Hepatic stellate cell (primary cell): ENCODE measurements around the gene HOXC13.

Experiments
- DNase-seq: peaks from one replicate; pipeline ENCODE4 v3.0.0; 2011; ENCODE audit warnings: low spot score

Gene HOXC13

DNA sequence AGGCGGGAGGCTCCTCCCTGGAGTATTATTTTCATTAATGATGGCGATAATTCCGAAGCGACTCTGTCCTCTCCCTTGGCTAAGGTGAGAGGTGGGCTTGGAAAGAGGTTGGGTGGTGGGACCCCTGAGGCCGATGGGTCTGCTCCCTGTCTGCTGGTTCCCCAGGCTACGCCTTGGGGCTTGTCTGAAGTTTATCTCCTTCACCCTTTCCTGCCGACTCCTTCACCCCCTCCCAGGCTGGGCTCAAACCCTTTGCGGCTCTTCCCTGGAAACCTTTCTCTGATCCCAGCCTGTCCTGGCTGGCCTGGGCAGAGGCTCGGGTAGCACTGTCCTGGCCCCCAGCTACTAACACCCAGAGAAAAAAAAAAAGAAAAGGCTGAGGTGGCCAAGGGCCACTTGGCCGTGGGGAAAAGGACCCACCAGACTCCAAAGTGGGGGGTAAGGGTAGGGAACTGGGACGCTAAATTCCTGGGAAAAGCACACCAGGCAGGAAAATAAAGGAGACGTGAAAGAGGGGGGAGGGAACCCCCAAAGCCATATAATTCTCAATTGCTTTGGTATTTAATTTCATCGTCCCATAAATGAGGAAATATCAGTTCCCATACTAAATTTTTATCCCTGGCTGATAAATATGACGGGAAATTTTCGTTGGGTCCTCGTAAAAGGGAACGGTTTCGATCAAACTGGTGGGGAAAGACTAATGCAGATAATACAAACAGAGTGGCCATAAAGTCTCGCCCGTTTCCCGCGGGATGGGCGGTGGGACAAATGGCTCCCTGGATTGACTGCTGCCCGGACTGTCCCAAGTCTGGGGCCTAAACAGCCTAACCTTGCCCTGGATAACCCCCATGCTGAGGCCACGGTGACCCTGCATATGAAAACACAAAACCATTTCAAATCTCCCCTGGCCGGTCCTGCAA lies 44.3 kb downstream of the HOXC13 start:
- DNase-seq, result no peak

DNA sequence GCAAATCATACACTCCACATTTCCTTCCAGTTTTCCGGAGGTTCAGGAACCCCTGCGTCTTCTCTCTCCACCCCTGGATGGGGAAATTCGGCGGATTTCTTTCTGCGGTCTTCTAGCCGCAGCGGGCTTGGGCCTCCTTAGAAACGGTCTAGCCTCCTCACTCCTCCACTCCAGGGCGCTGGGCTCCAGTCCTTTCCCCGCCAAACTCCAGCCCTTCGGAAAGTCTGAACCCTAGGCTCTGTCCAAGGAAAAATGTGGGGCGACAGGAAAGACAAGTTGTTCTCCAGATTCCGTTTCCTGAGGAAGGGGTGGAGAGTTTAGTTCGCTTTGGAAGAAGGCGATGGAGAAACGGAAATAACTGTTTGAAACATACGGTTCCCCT lies 44.9 kb downstream of the HOXC13 start:
- DNase-seq, result no peak

- DNase-seq, result no peak
Observed at GRCh38 chr12:53983950-53984572, 45.4 kb downstream of the HOXC13 start.

- DNase-seq, result peak; percentile 68
Observed at GRCh38 chr12:53984901-53985691, 46.5 kb downstream of the HOXC13 start, which contains the start of gene HOXC10. TSS of gene HOXC10 (plus strand) at chr12:53985146. CDS start at chr12:53985260, 114 bp downstream.

GRCh38 chr12:53985692-53985993 lies 47.0 kb downstream of the HOXC13 start:
- no peak for DNase-seq

- no peak for DNase-seq
Observed at GRCh38 chr12:53985994-53986685, 47.5 kb downstream of the HOXC13 start.

DNA sequence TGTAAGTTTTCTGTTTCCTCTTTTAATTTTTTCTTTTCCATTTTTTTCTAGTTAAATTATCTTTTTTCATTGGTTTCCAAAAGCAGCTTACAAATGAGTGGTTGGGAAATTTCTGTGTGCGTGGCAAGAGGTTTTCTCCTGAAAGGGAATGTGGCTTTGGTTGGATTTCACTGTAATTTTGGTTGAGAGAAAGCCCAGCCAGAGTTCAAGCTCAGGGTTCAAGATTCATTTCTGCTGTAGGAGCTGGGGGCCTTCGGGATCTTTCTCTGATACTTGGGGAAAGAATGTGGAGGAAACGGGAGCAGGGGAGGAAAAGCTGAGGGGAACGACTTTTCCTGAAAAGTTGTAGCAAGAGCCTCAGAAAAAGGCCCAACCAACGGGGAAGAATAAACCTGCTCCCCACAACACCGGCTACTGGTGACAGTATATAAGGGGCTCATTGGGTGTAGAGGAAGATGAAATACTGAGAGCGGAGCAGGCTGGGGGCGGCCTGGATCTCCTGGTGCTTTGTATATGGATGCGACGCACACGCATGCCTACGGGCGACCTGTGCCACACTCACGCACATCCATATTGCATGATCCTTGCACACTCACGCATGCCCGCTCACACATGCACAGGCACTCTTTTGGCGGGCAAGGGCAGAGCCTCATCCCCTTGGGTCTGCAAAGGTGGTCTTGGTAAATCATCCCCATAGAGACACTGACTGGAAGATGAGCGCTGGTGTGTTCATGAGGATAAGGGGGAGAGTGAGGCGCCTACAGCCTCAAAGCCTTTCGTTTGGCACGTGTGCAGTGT lies 48.3 kb downstream of the HOXC13 start:
- DNase-seq, result no peak

GRCh38 chr12:53987787-53988230 lies 49.2 kb downstream of the HOXC13 start:
- no peak for DNase-seq

DNA sequence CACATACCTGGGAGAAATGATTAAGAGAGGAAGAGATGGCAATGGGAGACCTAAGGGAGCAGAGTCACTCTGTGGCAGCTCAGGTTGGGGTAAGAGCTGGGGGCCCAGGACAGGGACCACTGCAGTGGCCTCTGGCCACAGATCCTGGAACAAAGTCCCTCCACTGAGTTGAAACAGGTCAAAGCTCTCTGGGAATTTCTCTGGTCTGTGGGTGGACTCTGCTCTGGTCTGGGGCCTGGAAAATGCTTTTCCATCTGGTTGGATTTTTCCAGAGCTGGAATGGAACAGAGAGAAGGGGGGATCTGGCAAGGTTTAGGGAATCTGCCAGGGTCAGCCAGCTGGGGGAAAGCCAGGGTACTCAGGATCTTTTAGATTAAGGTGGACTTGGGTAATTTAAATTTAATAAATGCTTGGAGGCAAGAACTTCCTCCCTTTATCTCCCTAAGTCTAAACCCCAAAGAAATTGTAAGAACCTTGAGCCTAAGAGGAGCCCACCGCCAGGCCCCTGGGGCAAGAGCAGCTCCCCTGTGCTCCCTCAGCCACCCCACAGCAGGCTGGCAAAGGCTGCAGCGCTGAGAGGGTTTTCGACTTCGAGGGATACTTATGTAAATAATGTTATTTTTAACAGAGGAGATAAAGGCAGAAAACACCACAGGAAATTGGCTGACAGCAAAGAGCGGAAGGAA lies 50.1 kb downstream of the HOXC13 start:
- DNase-seq, result no peak

DNA sequence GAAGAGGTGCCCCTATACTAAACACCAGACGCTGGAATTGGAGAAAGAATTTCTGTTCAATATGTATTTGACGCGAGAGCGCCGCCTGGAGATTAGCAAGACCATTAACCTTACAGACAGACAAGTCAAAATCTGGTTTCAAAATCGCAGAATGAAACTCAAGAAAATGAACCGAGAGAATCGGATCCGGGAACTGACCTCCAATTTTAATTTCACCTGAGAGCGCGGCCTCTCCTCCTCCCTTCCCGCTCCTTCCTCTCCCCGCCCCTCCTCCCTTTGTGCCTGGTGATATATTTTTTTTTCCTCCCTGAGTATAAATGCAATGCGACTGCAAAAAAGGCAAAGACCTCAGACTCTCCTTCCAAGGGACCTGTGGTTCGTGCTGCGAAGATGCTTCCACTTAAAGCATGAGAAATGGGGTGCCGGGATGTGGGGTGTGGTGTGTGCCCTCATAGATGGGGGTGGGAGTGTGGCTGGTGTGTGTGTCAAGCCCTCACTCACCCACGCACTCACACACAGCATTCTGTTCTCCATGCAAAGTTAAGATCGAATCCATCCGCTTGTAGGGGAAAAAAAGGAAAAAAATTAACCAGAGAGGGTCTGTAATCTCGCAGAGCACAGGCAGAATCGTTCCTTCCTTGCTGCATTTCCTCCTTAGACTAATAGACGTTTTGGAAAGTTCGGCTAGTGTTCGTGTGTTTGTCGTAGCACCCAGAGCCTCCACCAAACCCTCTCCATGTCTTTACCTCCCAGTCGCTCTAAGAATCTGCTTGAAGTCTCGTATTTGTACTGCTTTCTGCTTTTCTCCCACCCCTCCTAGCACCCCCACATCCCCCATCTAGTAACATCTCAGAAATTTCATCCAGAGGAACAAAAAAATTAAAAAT lies 50.8 kb downstream of the HOXC13 start:
- no peak for DNase-seq

GRCh38 chr12:53990311-53991076 lies 51.9 kb downstream of the HOXC13 start:
- DNase-seq, result no peak

GRCh38 chr12:53991077-53991460 lies 52.4 kb downstream of the HOXC13 start:
- DNase-seq, result no peak

GRCh38 chr12:53992377-53992889 lies 53.8 kb downstream of the HOXC13 start:
- DNase-seq, result no peak

DNA sequence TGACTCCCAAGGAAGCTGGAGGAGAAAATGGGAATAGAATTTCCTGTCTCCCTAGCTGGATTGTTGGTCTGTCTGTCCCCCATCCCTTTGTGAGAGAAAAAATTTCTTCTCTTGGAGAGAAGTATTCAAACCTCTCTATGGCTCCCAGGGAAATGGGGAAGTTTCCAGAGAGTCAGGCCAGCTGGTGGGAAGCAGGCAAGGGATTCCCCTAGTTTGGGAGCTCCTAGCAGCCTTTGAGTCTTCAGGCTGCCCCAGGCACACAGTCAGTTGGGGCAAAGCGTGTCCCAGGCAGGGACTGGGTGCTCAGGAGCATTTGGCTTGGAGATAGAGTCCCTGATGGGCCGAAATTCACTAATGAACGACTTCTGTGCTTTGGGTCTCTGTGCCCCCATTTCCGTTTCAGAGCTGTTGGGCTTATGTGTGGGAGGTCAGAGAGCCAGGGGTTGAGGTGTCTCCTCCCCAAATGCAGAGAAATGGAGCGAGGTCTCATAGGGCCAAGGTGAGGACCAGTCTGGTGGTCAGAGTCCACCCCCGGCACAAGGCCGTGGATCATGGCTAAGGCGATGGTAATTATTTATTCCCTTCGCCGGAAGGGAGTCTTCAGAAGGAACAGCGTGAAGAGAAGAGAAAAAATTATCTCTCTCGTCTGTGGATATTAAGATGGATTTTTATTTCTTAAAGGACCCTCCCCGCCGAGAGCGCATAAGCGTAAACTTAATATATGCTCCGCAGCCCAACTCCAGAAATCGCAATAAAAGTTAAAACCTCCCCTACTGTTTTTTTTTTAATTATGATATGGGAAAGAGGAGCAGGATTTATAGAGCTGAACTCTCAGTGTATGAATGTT lies 54.8 kb downstream of the HOXC13 start:
- no peak for DNase-seq

GRCh38 chr12:53994009-53994263 lies 55.3 kb downstream of the HOXC13 start:
- DNase-seq, result no peak

DNA sequence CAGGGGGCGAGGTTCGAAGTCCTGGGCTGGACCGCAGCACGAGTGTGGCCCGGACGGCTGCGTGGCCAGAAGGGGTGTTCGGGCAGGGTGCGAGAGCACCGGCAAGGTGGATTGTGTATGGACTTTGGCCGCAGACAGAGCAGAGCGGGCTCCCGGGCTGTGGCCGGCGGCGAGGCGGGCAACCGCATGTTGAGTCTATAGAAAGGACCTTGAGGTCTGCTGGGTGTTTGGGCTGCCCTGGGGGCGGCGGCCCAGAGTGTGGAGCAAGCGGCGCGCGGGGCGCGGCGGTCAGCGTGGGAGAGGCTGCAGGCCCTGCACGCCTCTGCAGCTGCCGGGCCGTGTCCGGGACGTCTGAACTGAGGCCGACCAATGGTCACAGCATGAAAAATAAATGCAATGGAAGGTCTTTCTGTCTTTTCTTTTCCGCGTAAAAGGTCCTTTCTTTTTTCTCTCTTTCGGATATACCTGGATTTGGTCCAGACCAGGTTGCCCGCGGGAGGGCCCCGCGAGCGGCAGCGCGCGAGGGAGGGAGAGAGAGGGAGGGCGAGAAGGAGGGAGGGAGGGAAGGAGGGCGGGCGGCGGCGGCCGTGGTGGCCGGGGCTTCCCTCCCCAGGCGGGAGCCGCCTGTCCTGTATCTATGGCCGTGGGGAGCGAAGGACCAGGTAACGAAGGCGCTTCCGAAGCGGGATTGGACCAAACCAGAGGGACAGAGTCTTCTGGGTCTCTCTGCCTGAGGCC lies 55.8 kb downstream of the HOXC13 start:
- no peak for DNase-seq

- DNase-seq, result no peak
Observed at GRCh38 chr12:53995002-53995377, 56.4 kb downstream of the HOXC13 start.
